Fibroblast of skin of left quadriceps (primary cell): ENCODE measurements around the gene PEMT.

Source experiments
- DNase-seq, 2 experiments: peaks; one replicate each; pipeline ENCODE4 v3.0.0-alpha.2; 2013; ENCODE audit warnings: low read depth in 2 of 2

PEMT gene

GRCh38 chr17:17514993-17515933 lies 76.2 kb downstream of the PEMT start:
- peak; percentile 74 to 78 for DNase-seq

GRCh38 chr17:17514361-17514992 lies 77.0 kb downstream of the PEMT start:
- DNase-seq: no peak

GRCh38 chr17:17513626-17514025 lies 77.9 kb downstream of the PEMT start:
- DNase-seq: no peak

GRCh38 chr17:17512866-17513265 lies 78.6 kb downstream of the PEMT start:
- DNase-seq: no peak

GRCh38 chr17:17511881-17512858 lies 79.3 kb downstream of the PEMT start:
- DNase-seq: peak; percentile 59 to 60

GRCh38 chr17:17511293-17511741 lies 80.2 kb downstream of the PEMT start:
- DNase-seq: no peak

GRCh38 chr17:17510456-17511292 lies 80.8 kb downstream of the PEMT start:
- DNase-seq: no peak

GRCh38 chr17:17509601-17510425 lies 81.7 kb downstream of the PEMT start:
- no peak for DNase-seq

GRCh38 chr17:17508646-17509591 lies 82.6 kb downstream of the PEMT start:
- DNase-seq: no peak

GRCh38 chr17:17508019-17508535 lies 83.4 kb downstream of the PEMT start:
- DNase-seq: no peak

GRCh38 chr17:17507465-17508011 lies 84.0 kb downstream of the PEMT start:
- no peak for DNase-seq

GRCh38 chr17:17506893-17507464 lies 84.5 kb downstream of the PEMT start:
- DNase-seq: no peak

- DNase-seq: no peak
Observed at GRCh38 chr17:17506181-17506741, 85.2 kb downstream of the PEMT start.

- no peak for DNase-seq
Observed at GRCh38 chr17:17505610-17506171, 85.8 kb downstream of the PEMT start.

GRCh38 chr17:17505151-17505550 lies 86.4 kb downstream of the PEMT start:
- DNase-seq: no peak

GRCh38 chr17:17504341-17505140 lies 87.0 kb downstream of the PEMT start:
- DNase-seq: no peak
